HCT116 (cell line): ENCODE measurements around the gene NENF. TPM values are rescaled to one million over a fixed set of nuclear protein-coding genes. Genes with fewer than 3 reads are reported as not detected.

Experiments used
- ATAC-seq: fragments of 200-7000 bp; cut with Tn5 transposase; 2 replicates; pipeline ENCODE4 v1.9.1; 2020; ENCODE audit warnings: mild to moderate bottlenecking, moderate library complexity
- BruUV-seq: library from RNA; stranded (reverse); fragments of 400-500 nt; replicated peaks from 2 replicates; lab custom pipeline; 2021; lab: Mats Ljungman, UMichigan
- CTCF ChIA-PET: fragments of 300-600 bp; sonication (Branson Sonifier 250); formaldehyde crosslinking; loops from one replicate; lab custom pipeline; 2021; ENCODE audit warnings: antibody characterized with exemption; lab: Charles Lee
- POLR2A ChIA-PET: fragments of 300-600, 350-600 bp; sonication (Branson Sonifier 250); formaldehyde crosslinking; loops from one replicate; lab custom pipeline; 2021; ENCODE audit warnings: antibody characterized with exemption; lab: Charles Lee
- RAD21 ChIA-PET, 2 experiments: fragments of 300-600 bp; sonication (Branson Sonifier 250); formaldehyde crosslinking; loops; one replicate each; lab custom pipeline; 2023; ENCODE audit warnings: low total read pairs in 2 of 2; ENCODE audit not compliant: uncharacterized antibody in 2 of 2, unreplicated experiment in 2 of 2, low non-redundant PET in 1 of 2; lab: Charles Lee
- DNase-seq: peaks from one replicate; pipeline ENCODE4 v3.0.0-alpha.2; 2010; ENCODE audit warnings: low read depth, low spot score
- H2AFZ ChIP-seq: fragments of 200-600 bp; shearing (Covaris generic), sonication (generic); 2 replicates; pipeline ENCODE4 v1.6.1; 2017; ENCODE audit warnings: low read depth, mixed run types, mixed read lengths, antibody characterized with exemption, low read length; ENCODE audit not compliant: poor library complexity, severe bottlenecking
- H3K27ac ChIP-seq: 2 replicates; pipeline ENCODE4 v1.5.1; 2012; ENCODE audit warnings: low read depth, low read length
- H3K27me3 ChIP-seq: fragments of 200-600 bp; sonication (generic); 2 replicates; pipeline ENCODE4 v1.6.1; 2016; ENCODE audit warnings: mixed run types, low read length, mixed read lengths; ENCODE audit not compliant: insufficient read depth
- H3K36me3 ChIP-seq, 2 experiments: fragments of 200-500 bp in 1 of 2; fragments of 200-600 bp in 1 of 2; sonication (Bioruptor generic) in 1 of 2; sonication (generic) in 1 of 2; 2 replicates each; pipeline versions ENCODE4 v1.5.1 to v1.6.1; 2014 to 2016; ENCODE audit warnings: low read length in 2 of 2, inconsistent platforms in 1 of 2, mixed read lengths in 1 of 2, mixed run types in 1 of 2; ENCODE audit not compliant: insufficient read depth in 2 of 2, control insufficient read depth in 1 of 2
- H3K4me1 ChIP-seq, 2 experiments: fragments of 200-600 bp in 1 of 2; sonication (generic) in 1 of 2; 2 replicates each; pipeline versions ENCODE4 v1.5.1 to v1.6.1; 2012 to 2017; ENCODE audit warnings: low read length in 2 of 2, inconsistent platforms in 1 of 2, mild to moderate bottlenecking in 1 of 2, mixed read lengths in 1 of 2, mixed run types in 1 of 2, moderate library complexity in 1 of 2; ENCODE audit not compliant: insufficient read depth in 2 of 2, control insufficient read depth in 1 of 2
- H3K4me2 ChIP-seq: fragments of 200-600 bp; sonication (generic); 2 replicates; pipeline ENCODE4 v1.6.1; 2017; ENCODE audit warnings: mixed run types, low read length, mixed read lengths
- H3K4me3 ChIP-seq, 2 experiments: fragments of 200-600 bp in 1 of 2; sonication (generic) in 1 of 2; replicated peaks in 1 of 2; 2 replicates each; pipeline ENCODE4 v1.5.1; 2011 to 2016; ENCODE audit warnings: low read length in 2 of 2, control low read depth in 1 of 2, low read depth in 1 of 2, mild to moderate bottlenecking in 1 of 2, mixed read lengths in 1 of 2, mixed run types in 1 of 2
- H3K79me2 ChIP-seq: fragments of 200-600 bp; sonication (generic); 2 replicates; pipeline ENCODE4 v1.6.1; 2017; ENCODE audit warnings: mild to moderate bottlenecking, mixed run types, low read length, moderate library complexity, mixed read lengths; ENCODE audit not compliant: insufficient read depth
- H3K9ac ChIP-seq: fragments of 200-600 bp; sonication (generic); 2 replicates; pipeline ENCODE4 v1.6.1; 2016; ENCODE audit warnings: low read length, mixed read lengths
- H3K9me2 ChIP-seq: fragments of 200-600 bp; sonication (generic), shearing (Covaris generic); 2 replicates; pipeline ENCODE4 v1.6.1; 2017; ENCODE audit warnings: mixed run types, mild to moderate bottlenecking, moderate library complexity; ENCODE audit not compliant: insufficient read depth
- H3K9me3 ChIP-seq, 2 experiments: fragments of 200-500 bp in 1 of 2; fragments of 200-600 bp in 1 of 2; sonication (Bioruptor generic) in 1 of 2; sonication (generic) in 1 of 2; 2 replicates each; pipeline ENCODE4 v1.6.1; 2014 to 2017; ENCODE audit warnings: low read length in 2 of 2, mixed read lengths in 2 of 2, inconsistent platforms in 1 of 2, low read depth in 1 of 2, mild to moderate bottlenecking in 1 of 2, mixed run types in 1 of 2, moderate library complexity in 1 of 2; ENCODE audit not compliant: control insufficient read depth in 1 of 2, insufficient read depth in 1 of 2
- H4K20me1 ChIP-seq: fragments of 200-600 bp; sonication (generic), shearing (Covaris generic); 2 replicates; pipeline ENCODE4 v1.6.1; 2017; ENCODE audit warnings: mixed run types, mild to moderate bottlenecking, moderate library complexity; ENCODE audit not compliant: insufficient read depth
- CBX3 ChIP-seq: IDR thresholded peaks from 2 replicates; pipeline ENCODE4 v1.6.1; 2012; ENCODE audit warnings: low read depth
- CEBPB ChIP-seq: IDR thresholded peaks from 2 replicates; pipeline ENCODE4 v1.6.1; 2012; ENCODE audit warnings: low read depth
- EGR1 ChIP-seq: IDR thresholded peaks from 2 replicates; pipeline ENCODE4 v1.6.1; 2012; ENCODE audit warnings: low read depth
- ELF1 ChIP-seq: IDR thresholded peaks from 2 replicates; pipeline ENCODE4 v1.6.1; 2012; ENCODE audit warnings: low read depth, borderline replicate concordance
- EZH2 ChIP-seq: fragments of 200-600 bp; sonication (generic); IDR thresholded peaks from 2 replicates; pipeline ENCODE4 v1.6.1; 2017; ENCODE audit warnings: antibody characterized with exemption, mixed run types
- JUND ChIP-seq: IDR thresholded peaks from 2 replicates; pipeline ENCODE4 v1.6.1; 2012
- POLR2A ChIP-seq: IDR thresholded peaks from 2 replicates; pipeline ENCODE4 v1.7.0; 2011; ENCODE audit warnings: borderline replicate concordance; ENCODE audit not compliant: insufficient read depth, insufficient read length; ENCODE audit errors: extremely low read depth
- POLR2AphosphoS5 ChIP-seq: IDR thresholded peaks from 2 replicates; pipeline ENCODE4 v1.6.1; 2011; ENCODE audit warnings: mild to moderate bottlenecking, low read depth, low read length, moderate library complexity
- SIN3A ChIP-seq: IDR thresholded peaks from 2 replicates; pipeline ENCODE4 v1.6.1; 2012; ENCODE audit warnings: low read depth
- TCF7L2 ChIP-seq: IDR thresholded peaks from 2 replicates; pipeline ENCODE4 v1.7.0; 2011; ENCODE audit warnings: borderline replicate concordance, inconsistent platforms; ENCODE audit not compliant: insufficient read depth, insufficient read length; ENCODE audit errors: extremely low read depth
- ZFX ChIP-seq: fragments of 450-650 bp; IDR thresholded peaks from 2 replicates; pipeline ENCODE4 v1.6.1; 2017
- intact Hi-C: fragments of 100-400 bp; cut with micrococcal nuclease; formaldehyde crosslinking; loops from 2 replicates; pipeline ENCODE4 v1.10.0; 2022
- total RNA-seq: library from RNA; stranded (reverse); gene quantifications from one replicate; pipeline ENCODE4 v1.2.1, GENCODE V29; 2021; ENCODE audit not compliant: unreplicated experiment
- TF ChIP-seq, protein P1 (sequence below): IDR thresholded peaks from 2 replicates; pipeline ENCODE4 v1.6.1; 2012
- TF ChIP-seq, protein P2 (sequence below), 3 experiments: fragments of 200-600 bp in 1 of 3; sonication (generic) in 1 of 3; IDR thresholded peaks in 2 of 3; conservative IDR thresholded peaks in 1 of 3; 2 replicates each; pipeline ENCODE4 v1.5.1; 2012 to 2017; ENCODE audit warnings: low read depth in 2 of 3, low read length in 2 of 3, antibody characterized with exemption in 1 of 3, borderline replicate concordance in 1 of 3, control low read depth in 1 of 3, mild to moderate bottlenecking in 1 of 3, mixed read lengths in 1 of 3, mixed run types in 1 of 3, moderate library complexity in 1 of 3; ENCODE audit not compliant: insufficient read depth in 1 of 3
- TF ChIP-seq, protein P3 (sequence below): IDR thresholded peaks from 2 replicates; pipeline ENCODE4 v1.6.1; 2012

NENF gene
- total RNA-seq, 1 experiment from 2014 or later: 78.4 TPM

DNA sequence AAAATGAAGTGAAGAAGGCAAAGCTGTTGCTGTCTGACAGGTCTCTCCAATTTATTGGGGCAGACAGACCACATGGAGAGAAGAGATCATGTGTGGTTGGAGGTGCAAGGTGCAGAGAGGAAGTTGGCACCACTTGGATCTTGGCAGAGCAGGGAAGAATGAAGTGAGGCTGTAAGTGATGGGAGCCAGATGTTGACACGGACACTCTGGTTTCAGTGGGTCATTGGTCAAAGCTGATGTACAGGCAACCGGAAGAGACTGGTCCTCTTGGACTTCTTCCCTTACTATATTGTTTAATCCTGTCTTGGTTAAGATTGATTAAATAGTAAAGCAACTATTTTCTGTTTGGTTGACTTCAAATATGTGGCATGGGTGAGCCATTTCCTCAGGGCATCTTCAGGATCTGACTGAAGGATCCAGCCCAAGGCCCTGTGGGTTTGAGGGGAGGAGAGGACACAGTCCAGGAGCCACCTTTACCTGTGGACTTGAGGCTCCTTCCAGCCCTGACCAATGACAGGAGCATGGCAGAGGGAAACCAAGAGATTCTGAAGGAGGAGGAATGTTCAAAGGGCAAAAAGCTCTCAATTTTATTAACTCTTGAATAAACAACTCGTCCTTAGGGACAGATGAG is 49.4 kb downstream of the NENF start:
- ChIA-PET RAD21 (no interaction called here), CTCF (no interaction called here), POLR2A (interaction anchor here (1.7 kb wide), 1 partner anchor 126 kb away, joined by 4 read pairs; the partner anchor contains the start of gene ATF3)
- H3K9ac ChIP-seq: no peak overlapping the region
- peaks cover 5 to 52% of the 10 kb centered on the region in 2 experiments; a peak in 3 of 4 replicates for H3K4me1 ChIP-seq
- ATAC-seq: no peak
- H4K20me1 ChIP-seq: no peaks in the 10 kb centered on the region
- H3K27me3 ChIP-seq: no peaks in the 10 kb centered on the region
- no peak overlapping the region for H3K4me3 ChIP-seq
- DNase-seq: no peak
- H3K9me3 ChIP-seq: no peaks in the 10 kb centered on the region
- no peaks in the 10 kb centered on the region for H3K36me3 ChIP-seq
- no peak overlapping the region; the same call in 1 of the 2 replicates for H3K4me2 ChIP-seq
- H3K79me2 ChIP-seq: no peaks in the 10 kb centered on the region
- no peak overlapping the region for H2AFZ ChIP-seq
- no peaks in the 10 kb centered on the region for H3K9me2 ChIP-seq
- TF ChIP-seq CEBPB (no peak), SIN3A (no peak), POLR2AphosphoS5 (no peak), ELF1 (no peak), ZFX (no peak), TCF7L2 (no peak), EZH2 (no peak), JUND (no peak), CBX3 (no peak), POLR2A (no peak), EGR1 (no peak)
- TF ChIP-seq, protein P1, sequence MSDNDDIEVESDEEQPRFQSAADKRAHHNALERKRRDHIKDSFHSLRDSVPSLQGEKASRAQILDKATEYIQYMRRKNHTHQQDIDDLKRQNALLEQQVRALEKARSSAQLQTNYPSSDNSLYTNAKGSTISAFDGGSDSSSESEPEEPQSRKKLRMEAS: no peak
- TF ChIP-seq, protein P2, sequence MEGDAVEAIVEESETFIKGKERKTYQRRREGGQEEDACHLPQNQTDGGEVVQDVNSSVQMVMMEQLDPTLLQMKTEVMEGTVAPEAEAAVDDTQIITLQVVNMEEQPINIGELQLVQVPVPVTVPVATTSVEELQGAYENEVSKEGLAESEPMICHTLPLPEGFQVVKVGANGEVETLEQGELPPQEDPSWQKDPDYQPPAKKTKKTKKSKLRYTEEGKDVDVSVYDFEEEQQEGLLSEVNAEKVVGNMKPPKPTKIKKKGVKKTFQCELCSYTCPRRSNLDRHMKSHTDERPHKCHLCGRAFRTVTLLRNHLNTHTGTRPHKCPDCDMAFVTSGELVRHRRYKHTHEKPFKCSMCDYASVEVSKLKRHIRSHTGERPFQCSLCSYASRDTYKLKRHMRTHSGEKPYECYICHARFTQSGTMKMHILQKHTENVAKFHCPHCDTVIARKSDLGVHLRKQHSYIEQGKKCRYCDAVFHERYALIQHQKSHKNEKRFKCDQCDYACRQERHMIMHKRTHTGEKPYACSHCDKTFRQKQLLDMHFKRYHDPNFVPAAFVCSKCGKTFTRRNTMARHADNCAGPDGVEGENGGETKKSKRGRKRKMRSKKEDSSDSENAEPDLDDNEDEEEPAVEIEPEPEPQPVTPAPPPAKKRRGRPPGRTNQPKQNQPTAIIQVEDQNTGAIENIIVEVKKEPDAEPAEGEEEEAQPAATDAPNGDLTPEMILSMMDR (IDR thresholded peaks at IDR 0.05 in 2 of 3, conservative IDR thresholded peaks at IDR 0.05 in 1 of 3; ENCODE audit: borderline replicate concordance in 1 of 3, insufficient read depth in 1 of 3, low read depth in 2 of 3, low read length in 2 of 3): no peak
- TF ChIP-seq, protein P3, sequence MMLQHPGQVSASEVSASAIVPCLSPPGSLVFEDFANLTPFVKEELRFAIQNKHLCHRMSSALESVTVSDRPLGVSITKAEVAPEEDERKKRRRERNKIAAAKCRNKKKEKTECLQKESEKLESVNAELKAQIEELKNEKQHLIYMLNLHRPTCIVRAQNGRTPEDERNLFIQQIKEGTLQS: no peak
- intact Hi-C loops: no loop called here
- BruUV-seq: no TSS peak
- no peak overlapping the region for H3K27ac ChIP-seq
